G401.6 (cell line): Measurements from ENCODE around the gene ALDH1A3.

Experiments
- FAIRE-seq: peaks from 2 replicates; lab custom pipeline; 2012; peaks lifted over from hg19 to GRCh38; lab: Jason Lieb, UNC

Gene ALDH1A3

DNA sequence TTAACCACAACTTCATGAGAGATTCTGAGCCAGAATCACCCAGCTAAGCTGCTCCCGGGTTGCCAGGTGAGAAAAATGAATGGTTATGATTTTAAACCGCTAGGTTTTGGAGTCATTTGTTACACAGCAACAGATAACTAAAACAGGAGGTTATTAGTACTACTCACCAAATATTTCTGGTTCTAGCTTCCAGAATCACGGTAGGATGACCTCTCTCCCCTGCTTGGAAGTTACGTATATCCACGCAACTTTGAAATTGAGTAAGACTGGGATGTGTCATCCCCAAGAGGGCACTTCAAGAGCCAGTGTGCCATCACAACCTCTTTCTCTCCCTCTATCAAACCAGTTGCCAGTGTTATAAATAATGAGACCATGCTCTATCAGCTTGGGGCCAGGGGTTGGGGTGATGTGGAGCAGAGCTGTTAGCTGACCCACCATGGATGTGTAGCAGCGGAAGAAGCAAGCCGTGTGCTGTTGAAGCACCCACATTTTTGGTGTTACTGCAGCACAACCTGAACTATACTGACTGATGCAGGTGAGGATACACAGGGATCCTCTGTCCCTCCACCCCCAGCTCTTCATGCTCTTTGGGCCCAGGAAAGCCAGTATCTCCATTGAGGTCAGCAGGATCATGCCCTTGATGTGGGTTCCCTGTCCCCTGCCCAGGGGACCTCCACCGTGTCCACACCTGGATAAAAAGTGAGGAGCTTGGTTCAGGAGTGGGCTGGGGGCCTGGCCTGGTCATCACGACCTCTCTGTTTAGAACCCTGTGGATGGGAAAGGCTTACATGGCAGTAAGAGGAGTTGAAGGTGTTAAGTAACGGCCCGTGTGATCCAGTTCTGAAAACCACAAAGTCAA is 19.4 kb upstream of the ALDH1A3 start:
- FAIRE-seq: no peak

DNA sequence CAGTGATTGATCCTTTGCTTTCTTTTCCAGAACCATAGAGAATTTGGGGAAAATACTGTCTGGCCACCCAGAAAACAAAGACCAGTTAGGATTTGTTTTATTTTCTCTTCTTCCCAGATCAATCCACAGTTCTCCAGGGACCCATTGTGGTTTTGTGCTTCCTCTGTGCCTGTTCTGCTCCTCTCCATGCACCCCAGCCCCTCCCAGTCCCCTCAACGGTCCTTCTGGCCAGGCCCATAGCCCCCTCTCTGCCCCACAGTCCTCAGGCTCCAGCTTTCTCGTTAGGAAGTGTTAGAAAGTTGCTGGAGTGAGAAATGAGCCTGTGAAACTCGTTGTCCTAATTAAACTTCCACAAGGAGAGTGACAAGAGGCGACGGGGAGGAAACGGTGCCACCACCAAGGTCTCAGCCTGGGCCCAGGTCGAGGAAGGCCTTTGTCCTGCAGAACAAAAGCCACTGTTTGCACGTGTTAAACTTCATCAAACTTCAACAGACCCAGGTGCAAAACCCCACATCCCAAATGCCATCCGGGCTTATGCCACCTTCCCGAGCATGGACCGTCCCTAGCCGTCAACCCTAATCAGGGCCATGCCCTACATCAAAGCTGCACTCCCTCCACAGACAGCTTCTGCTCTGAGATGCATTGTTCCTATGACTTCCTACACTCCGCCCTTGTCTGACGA is 18.7 kb upstream of the ALDH1A3 start:
- no peak for FAIRE-seq

DNA sequence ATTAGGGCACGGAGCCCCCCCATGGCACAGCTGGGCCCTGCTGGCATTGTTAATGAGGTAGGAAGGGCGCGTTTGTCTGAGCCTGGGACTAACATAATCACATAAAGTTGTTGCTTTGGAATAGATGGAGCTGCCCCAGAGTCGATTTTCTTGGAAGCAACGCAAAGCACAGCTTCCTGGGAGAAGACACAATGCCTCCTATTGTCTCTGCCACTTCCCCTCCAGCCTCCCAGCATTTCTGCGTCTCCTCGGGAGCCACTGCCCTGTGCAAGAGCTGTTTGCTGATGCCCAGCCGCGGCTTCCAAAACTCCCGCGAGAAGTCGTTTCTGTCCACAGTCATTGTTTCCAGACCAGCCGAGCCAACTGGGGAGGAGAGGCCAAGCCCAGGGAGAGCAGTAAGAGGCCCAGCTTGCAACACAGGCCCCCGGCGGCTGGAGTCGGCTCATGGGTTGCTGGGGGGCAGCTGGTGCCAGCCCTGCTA is 18.1 kb upstream of the ALDH1A3 start:
- FAIRE-seq: no peak

DNA sequence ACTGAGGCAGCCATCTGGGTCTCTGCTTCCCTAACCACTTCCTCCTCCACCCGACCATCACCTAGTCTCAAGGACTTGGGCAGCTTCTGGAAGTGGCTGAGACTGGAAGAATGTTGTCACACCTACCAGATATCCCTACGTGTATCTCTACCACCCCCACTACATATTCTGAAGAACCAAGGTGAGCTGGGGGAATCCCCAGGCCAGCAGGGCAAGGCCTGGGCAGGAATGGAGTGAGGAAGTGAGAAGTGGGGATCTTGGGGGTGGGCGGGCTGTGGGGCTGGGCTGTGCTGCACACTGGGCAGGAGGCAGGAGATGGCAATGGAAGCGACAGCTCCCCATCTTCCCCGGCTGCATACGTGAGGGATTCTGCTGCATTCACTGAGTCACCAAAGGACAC is 17.5 kb upstream of the ALDH1A3 start:
- FAIRE-seq: no peak

DNA sequence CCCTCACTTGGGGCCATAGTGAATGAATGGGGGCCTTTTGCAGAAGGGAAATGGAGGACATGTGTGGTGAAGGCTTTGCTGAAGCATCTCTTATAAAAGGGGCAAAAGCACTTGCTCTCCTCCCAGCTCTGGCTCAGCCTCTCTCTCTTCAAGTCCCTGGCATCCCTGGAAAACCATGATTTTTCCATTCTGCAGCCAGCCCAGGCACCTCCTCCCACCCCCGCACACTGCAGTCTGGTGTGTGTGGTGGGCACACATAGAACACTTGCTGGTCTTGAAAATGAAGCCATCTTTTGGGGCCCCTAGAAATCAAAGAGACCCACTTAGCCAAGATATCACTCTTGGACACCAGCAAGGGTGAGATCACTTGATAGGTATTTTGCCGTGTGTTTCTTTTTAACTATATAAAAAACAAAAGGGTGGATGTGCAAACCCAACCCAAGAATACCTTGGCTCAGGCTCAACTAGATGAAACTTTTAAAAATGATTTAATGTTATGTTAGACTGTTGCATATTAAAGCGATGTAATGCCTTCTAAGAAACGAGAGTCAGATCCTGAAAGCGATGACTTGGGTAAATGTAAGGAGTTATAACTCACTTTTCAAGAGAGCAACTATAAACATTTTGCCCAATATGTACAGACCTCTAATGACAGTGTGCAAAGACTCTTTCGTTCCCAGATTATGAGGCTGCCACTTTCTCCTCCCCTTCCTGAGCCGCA is 16.4 kb upstream of the ALDH1A3 start:
- FAIRE-seq: no peak

DNA sequence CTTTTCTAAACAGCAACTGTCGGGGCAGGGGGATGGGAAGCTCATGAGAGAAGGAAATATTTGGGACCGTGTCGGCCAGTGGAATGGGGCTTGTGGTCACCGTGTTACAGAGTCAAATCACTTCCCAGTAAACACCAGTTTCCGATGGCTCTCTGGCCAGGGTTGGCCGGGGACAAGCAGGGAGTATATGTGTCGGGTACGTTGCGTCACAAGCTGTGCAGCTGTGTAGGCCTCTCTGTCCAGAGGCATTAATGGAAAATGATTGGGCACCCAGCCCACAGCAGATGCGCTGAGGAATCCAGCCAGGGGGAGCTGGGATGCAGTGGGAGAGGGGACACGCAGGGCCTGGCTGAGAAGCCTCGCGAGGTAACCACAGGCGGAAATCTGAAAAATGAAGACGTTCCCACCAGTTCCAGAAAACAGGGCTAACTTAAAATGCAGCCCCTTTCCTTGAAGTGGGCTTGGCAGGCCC is 15.8 kb upstream of the ALDH1A3 start:
- FAIRE-seq: no peak

DNA sequence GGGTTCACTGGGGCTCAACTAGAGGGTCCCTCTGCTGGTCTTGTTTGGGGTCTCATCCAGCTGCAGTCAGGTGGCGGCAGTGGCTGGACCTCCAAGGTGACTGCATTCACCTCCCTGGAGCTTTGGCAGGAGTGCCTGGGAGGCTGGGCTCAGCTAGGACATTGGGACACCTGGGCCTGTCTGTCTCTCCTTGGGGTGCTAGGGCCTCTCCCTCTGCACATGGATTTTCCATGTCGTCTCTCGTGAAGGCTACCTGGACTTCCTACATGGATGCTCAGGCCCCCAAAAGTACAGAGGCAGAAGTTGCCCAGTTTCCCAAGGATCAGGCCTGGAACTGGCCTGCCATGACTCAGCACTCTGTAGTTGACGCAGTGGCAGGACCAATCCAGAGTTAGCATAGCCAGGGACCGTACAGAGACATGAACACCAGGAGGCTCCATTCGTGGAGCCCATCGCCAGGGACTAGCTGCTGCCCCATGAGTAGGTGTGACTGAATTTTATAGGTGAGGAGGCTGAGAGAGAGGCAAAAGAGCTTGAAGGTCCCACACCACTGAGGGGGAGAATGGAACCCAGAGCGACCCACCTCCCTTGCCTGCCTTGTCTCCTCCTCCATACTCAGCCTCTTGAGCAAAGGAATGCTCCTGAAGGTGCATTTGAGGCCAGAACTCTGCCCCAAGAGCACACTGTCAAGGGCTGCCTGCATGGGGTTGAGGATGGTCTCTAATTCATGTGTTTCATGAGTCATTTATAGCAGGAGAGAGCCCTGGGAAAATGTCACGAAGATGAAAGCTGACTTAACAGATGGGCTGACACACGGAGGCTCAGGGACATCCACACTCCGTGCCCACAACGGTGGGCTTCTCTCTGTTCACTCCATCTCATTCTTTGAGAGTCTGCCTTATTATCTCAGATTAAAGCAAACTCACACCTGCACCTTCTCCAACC is 13.0 kb upstream of the ALDH1A3 start:
- FAIRE-seq: no peak

DNA sequence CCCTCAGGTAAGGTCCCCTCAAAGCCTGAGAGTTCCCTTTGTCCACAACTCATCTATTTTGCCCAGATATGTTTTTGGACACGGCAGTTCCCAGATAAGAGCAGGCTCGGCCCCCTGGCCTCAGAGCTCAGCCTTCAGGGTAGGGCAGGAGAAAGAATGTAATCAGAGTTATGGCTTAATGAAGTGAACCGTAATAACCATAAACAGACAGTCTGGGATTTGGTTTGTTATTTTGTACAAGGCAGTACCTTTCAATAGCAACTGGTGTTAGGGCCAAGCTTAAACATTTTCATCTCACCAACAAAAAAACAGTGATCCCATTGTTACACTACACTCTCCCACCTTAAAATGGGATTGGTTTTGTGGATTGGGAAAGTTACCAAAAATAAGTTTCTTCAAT is 12.2 kb upstream of the ALDH1A3 start:
- FAIRE-seq: no peak

DNA sequence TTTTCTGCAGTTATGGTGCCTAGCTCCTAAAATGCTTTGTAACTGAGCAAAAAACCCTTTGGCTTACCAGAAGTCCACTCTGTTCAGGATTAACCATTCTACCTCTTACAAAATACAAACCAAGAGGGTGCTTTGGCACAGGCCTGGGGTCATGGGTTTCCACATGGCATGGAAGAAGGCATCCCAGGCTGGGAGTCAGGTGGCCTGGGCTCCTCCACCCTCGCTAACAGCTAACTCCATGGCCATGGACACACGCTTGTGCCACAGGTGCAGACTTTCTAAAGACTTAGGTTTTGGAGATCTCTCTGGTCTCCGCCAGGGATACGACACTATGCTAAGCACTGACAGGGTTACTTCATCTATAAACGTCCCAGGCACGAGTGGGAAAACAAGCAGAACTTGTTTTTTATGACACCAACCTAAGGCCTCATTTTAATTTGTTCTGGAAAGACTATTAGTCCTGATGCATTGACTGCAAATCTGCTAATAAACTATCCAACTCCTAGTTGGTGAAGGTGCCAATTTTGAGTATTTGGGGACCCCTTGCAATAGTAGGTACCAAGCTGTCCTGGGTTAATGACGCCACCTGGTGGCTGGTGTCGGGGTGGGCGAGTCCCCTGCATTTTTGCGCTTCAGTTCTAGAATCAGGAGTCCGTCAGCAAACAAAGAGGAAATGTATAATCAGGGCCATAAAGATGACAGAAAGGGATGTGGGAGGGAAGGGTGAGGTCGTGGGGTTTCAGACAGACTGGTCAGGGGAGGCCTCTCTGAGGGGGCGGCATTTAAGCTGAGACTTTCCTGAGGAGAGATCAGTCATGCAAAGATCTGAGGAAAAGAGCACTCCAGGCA is 10.3 kb upstream of the ALDH1A3 start:
- no peak for FAIRE-seq

DNA sequence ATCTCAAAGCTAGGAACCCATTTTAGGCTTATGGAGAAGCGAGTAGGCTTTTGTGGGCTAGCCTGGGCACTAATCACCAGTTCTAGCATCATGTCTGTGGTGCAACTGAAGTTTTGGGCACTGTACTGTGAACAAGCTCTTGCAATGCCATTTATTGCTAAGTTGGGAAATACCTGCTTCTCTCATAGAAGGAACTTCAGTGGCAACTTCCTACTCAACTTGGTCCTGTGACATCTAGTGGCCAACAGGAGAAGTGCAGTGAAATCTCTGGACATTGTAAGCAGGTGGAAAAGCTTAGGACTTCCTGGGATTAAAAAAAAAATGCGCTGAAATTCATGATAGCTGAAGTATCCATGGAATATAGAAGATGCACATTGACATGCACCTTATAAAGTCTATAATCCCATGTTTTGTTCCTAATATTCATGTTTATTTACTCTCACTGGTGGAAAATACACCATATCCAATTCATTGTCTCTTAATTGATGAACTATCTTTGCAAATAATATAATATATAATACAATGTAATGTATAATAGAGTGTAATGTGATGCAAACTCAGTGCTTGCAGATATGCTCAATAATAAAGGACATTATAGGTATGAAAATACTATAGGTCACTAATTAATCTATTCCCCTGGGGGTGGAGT is 6.5 kb upstream of the ALDH1A3 start:
- peak; percentile 79 for FAIRE-seq

DNA sequence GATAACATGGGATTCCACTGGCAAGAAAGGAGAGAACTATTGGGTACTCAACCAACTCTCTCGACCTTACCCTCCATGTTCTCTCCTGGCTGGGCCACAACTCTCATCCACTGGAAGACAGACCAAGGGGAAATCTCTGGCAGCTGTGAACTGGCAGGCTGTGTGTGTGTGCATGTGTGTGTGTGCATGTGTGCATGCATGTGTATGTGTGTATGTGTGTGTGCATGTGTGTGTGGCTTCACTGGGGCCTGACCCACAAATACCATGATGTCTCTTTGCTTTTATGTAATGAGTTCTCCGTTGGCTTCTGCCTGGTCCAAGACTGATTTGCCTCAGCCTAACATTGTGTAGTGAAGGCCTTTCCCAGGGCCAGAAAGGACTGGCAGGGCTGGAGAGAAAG is 4.1 kb upstream of the ALDH1A3 start:
- no peak for FAIRE-seq

DNA sequence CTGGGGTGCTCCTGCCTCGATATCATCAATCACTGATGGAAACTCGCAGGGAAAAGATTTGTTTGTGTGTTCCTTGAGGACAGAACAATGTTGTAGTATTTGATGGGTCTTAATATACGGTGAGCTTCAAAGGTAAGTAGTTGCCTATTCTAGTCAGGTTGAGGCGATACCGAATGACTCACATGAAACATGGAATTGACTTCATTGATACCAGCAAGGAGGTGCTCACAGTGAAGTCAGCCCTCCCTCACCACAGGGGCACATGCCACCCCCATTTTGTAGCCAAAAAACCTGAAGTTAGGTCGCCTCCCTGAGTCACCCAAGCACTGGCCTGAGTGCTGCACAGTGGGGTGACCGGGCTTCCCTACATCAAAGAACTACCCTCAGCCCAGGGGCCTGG is 3.7 kb upstream of the ALDH1A3 start:
- no peak for FAIRE-seq

DNA sequence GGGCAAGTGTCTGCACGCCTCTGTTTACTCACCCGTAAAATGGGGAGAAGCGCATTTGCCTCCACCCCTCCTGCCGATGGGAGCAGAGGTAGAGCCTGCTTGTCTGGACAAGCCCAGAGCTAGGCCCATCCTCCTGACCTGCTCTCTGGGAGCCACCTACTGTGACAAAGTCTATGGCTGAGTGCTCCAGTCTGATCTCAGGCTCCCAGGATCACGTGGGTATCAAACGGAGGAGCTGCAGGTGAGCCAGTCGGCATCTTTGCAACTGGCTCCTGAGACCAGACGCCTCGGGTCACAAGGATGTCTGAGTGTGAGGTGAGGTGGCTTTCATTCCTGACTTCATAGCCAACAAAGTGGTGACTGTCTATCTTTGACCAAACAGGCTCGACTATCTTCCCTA is 2.1 kb upstream of the ALDH1A3 start:
- FAIRE-seq: no peak

DNA sequence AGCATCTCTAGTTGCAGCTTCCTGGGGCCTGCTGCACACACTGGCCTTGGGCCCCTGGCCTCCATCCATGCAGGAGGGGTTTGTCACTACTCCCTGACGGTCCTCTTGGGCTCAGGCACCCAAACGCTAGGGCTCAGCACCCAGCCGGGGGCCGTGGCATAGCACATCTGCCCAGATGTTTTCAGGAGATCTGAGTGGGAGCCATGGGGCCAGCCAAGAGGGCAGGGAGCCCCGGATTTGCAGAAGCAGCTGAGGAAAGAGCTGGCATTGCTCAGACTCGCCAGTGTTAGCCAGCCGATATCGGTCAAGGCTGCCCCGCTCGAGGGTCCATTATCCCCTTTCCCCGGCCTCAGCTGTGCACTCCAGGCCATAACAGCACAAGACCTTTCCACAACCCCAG is 1.5 kb upstream of the ALDH1A3 start:
- no peak for FAIRE-seq

DNA sequence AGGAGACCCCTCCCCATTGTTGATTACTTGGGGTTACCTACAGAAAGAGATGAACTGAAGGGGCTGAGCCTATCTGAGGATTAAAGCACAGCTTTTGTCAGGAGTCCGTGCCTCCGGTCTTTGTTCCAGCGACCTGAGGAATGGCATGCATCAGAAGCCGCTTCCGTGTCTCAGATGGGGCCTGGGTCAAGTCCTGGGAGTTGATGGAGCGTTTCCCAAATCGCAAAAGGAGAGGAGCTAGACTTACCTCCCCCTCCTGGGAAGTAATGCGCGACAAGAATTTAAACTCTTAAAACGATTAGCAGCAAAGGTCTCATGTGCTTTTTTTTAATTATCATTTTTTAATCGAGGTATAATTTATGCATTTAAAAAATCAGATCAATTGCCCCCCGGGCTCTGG is 983 bp upstream of the ALDH1A3 start:
- FAIRE-seq: no peak

DNA sequence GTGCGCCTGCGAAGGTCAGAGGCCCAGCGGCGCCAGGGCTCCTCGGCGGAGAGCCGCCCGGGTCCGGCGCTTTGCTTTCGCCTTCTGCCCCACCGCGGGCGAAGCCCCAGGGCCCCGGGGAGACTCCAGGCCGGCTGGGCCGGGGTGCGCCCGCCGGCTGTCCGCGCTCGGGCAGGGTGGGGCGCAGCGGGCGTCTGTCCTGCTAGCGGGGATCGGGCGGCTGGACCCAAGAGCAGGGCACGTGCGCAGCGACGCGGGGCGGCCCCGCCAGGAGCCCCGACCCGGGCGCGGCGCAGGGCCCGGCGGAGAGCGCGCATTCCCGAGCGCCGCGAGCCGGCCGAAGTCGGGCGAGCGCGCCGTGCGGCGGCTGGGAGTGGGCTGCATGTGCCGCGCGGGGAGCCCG is 569 bp upstream of the ALDH1A3 start:
- FAIRE-seq: no peak

DNA sequence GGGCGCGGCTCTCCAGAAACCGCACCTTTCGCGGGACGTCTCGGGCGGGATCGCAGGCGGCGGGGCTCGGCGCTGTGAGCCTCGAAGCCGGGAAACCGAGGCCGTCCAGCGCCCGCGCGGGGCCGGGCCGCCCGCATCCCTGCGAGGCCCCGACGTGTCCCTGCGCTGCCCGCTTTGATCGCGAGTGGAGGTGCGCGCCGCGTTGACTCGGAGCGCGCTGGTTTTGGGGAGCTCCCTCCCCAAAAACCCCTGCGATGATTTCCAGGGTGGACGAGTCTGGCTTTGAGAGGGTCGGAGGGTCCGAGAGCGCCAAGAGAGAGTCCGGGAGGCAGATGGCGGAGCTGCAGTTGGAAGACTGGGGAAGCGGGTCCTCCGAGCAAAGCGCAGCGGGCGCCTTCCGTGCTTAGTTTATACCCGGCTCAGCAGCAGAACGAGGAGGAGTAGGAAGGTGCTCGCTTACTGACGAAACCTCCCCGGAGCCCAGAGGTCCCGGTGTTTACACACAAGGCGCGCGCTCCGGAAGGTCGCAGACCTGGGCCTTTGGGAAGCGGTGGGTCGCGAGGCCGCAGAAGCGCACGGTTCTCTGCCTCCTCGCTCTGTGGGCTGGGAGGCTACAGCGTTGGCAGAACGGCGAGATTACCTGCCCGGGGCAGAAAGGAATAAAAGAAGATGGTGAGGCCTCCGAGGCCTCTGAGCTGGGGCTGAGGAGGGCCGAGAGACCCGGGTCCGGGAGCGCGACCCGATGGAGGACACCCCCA is 687 bp downstream of the ALDH1A3 start:
- no peak for FAIRE-seq

DNA sequence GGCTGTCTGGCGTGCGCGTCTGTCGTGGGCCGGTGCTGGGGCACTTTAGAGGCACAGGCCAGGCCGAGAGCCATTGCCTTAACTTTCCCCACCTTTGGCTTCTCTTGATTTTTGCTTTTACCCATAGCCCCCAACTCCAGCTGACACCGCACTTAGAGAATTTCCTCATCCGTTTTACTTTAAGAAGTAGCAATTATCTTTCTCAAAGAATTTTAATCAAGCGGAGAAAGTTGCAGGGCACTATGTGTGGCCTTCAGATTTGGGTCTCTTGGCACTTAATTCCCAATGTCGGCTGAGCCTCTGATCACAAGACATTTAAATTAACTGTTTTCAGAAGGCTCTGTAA is 1.2 kb downstream of the ALDH1A3 start:
- FAIRE-seq: no peak

DNA sequence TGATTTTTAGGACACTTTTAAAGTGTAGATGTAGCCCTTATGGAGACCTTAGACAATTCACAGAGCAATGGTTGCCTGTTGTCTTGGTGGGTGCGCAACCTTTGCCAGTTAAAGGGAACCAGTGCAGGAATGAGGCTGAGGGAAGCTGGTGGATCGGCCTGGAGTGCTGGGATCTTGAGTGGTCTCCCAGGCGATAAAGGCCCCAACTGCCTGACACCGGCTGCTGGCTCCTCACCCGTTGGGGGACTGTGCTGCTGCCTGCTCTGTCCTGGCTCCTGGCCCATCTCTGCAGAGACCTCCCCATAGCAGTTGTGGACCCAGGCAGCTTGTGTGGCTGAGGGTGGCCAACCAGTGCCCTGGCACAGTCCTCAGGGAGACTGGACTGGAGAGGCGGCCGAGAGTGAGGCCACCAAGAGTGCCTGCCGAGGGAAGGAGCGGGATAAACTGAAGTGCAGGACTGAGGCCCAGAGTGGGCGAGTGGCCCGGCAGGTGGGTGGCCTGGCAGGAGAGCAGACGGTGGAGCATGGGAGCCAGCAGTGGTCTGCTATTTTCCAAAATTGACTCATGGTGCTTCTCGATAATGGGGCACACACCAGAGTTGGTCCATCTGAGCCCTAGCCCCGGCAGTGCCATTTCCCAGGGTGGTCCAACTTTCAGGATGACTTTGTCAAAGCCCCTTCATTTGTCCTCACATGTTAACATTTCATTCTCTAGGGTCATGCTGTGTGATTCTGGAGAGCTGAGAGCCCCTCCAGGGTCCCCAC is 2.1 kb downstream of the ALDH1A3 start:
- no peak for FAIRE-seq
